Calu3 (cell line): ENCODE data around the gene DCAF6. TPM values are rescaled to one million over a fixed set of nuclear protein-coding genes. Genes with fewer than 3 reads are reported as not detected.
"Not testable (repeated sequence)": the region's sequence is repeated elsewhere in the genome, so short reads cannot be mapped to it uniquely, and the experiment has no call there.

ENCODE experiments used
- BruUV-seq: library from RNA; stranded (reverse); fragments of 400-500 nt; replicated peaks from 2 replicates; lab custom pipeline; 2021; lab: Mats Ljungman, UMichigan
- CTCF ChIA-PET: fragments of 300-600 bp; sonication (Branson Sonifier 250); formaldehyde crosslinking; loops from one replicate; lab custom pipeline; 2022; ENCODE audit warnings: antibody characterized with exemption; lab: Charles Lee
- DNase-seq: peaks from one replicate; pipeline ENCODE4 v3.0.0; 2022
- H3K27ac Mint-ChIP-seq: one replicate; pipeline ENCODE4 v1.8.0; 2022; ENCODE audit warnings: mixed read lengths; ENCODE audit not compliant: unreplicated experiment
- H3K27me3 Mint-ChIP-seq: one replicate; pipeline ENCODE4 v1.8.0; 2022; ENCODE audit warnings: mixed read lengths; ENCODE audit not compliant: unreplicated experiment
- H3K36me3 Mint-ChIP-seq: one replicate; pipeline ENCODE4 v1.8.0; 2022; ENCODE audit warnings: mild to moderate bottlenecking, moderate library complexity, mixed read lengths; ENCODE audit not compliant: insufficient read depth, unreplicated experiment
- H3K4me1 Mint-ChIP-seq: one replicate; pipeline ENCODE4 v1.8.0; 2022; ENCODE audit warnings: mild to moderate bottlenecking, low read depth, mixed read lengths; ENCODE audit not compliant: unreplicated experiment
- H3K4me3 Mint-ChIP-seq: one replicate; pipeline ENCODE4 v1.8.0; 2022; ENCODE audit warnings: mild to moderate bottlenecking, low read depth, moderate library complexity, mixed read lengths; ENCODE audit not compliant: unreplicated experiment
- H3K9me3 Mint-ChIP-seq: one replicate; pipeline ENCODE4 v1.8.0; 2022; ENCODE audit warnings: low read depth, mixed read lengths; ENCODE audit not compliant: unreplicated experiment
- intact Hi-C: fragments of 100-400 bp; cut with micrococcal nuclease; formaldehyde crosslinking; loops from one replicate; pipeline ENCODE4 v1.10.0; 2022; ENCODE audit not compliant: unreplicated experiment
- total RNA-seq: library from RNA; stranded (reverse); gene quantifications from 2 replicates; pipeline ENCODE4 v1.2.3, GENCODE V29; 2022
- TF ChIP-seq, protein P1 (sequence below): fragments of 200-600 bp; IDR thresholded peaks from one replicate; pipeline ENCODE4 v1.8.0; 2022; ENCODE audit warnings: antibody characterized with exemption; ENCODE audit not compliant: unreplicated experiment

The DCAF6 gene
- total RNA-seq, 1 experiment from 2014 or later = 64.0 TPM

- Mint-ChIP-seq H3K27ac (peak overlapping the region; percentile 82), H3K36me3 (peaks cover 17% of the 10 kb centered on the region), H3K4me1 (peaks cover 33% of the 10 kb centered on the region), H3K9me3 (no peaks in the 10 kb centered on the region), H3K27me3 (no peaks in the 10 kb centered on the region), H3K4me3 (peak overlapping the region; percentile 66)
- intact Hi-C loops = loop anchor here (5.0 kb wide), 2 partner anchors 106 to 211 kb away; no protein-coding TSS in a partner anchor
- no TSS peak for BruUV-seq
- CTCF ChIA-PET = interaction anchor here (0.7 to 2.4 kb wide), 4 partner anchors 8 to 154 kb away, joined by 3 to 16 read pairs (median 5); partner anchors contain the start of genes DCAF6 and MPC2
- TF ChIP-seq, protein P1, sequence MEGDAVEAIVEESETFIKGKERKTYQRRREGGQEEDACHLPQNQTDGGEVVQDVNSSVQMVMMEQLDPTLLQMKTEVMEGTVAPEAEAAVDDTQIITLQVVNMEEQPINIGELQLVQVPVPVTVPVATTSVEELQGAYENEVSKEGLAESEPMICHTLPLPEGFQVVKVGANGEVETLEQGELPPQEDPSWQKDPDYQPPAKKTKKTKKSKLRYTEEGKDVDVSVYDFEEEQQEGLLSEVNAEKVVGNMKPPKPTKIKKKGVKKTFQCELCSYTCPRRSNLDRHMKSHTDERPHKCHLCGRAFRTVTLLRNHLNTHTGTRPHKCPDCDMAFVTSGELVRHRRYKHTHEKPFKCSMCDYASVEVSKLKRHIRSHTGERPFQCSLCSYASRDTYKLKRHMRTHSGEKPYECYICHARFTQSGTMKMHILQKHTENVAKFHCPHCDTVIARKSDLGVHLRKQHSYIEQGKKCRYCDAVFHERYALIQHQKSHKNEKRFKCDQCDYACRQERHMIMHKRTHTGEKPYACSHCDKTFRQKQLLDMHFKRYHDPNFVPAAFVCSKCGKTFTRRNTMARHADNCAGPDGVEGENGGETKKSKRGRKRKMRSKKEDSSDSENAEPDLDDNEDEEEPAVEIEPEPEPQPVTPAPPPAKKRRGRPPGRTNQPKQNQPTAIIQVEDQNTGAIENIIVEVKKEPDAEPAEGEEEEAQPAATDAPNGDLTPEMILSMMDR = no peak
- no peak for DNase-seq
Observed at GRCh38 chr1:167928457-167928852, 8.0 kb upstream of the DCAF6 start.

DNA sequence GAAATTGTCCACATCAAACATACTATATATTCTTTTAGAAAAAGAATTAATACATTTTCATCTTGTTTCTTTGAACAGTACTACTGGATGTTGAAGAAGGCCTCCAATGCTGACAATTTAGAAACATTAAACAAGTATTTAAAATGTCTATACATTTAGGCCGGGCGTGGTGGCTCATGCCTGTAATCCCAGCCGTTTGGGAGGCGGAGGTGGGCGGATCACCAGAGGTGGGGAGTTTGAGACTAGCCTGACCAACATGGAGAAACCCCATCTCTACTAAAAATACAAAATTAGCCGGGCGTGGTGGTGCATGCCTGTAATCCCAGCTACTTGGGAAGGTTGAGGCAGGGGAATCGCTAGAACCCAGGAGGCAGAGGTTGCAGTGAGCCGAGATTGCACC is 7.6 kb upstream of the DCAF6 start:
- intact Hi-C loops = loop anchor here (5.0 kb wide), 2 partner anchors 107 to 212 kb away; no protein-coding TSS in a partner anchor
- peak overlapping the region; percentile 82 for H3K27ac Mint-ChIP-seq
- H3K4me1 Mint-ChIP-seq = peaks cover 35% of the 10 kb centered on the region
- CTCF ChIA-PET = interaction anchor here (2.4 kb wide), 2 partner anchors 18 to 153 kb away, joined by 7 to 16 read pairs; no protein-coding TSS in a partner anchor
- BruUV-seq, DNase-seq, H3K9me3 Mint-ChIP-seq, H3K27me3 Mint-ChIP-seq: not testable (repeated sequence)
- peak overlapping the region; percentile 66 for H3K4me3 Mint-ChIP-seq
- peaks cover 20% of the 10 kb centered on the region for H3K36me3 Mint-ChIP-seq

- BruUV-seq = no TSS peak
- TF ChIP-seq, protein P1 = no peak
- no peaks in the 10 kb centered on the region for H3K9me3 Mint-ChIP-seq
- peaks cover 38% of the 10 kb centered on the region for H3K4me1 Mint-ChIP-seq
- H3K36me3 Mint-ChIP-seq = peaks cover 28% of the 10 kb centered on the region
- intact Hi-C loops = loop anchor here (5.0 kb wide), 2 partner anchors 107 to 212 kb away; no protein-coding TSS in a partner anchor
- CTCF ChIA-PET = interaction anchor here (0.5 to 0.7 kb wide), 2 partner anchors 12 to 126 kb away, joined by 3 read pairs; no protein-coding TSS in a partner anchor
- peak overlapping the region; percentile 66 for H3K4me3 Mint-ChIP-seq
- H3K27me3 Mint-ChIP-seq = no peaks in the 10 kb centered on the region
- DNase-seq = no peak
- peak overlapping the region; percentile 82 for H3K27ac Mint-ChIP-seq
Observed at GRCh38 chr1:167929725-167930124, 6.8 kb upstream of the DCAF6 start.

DNA sequence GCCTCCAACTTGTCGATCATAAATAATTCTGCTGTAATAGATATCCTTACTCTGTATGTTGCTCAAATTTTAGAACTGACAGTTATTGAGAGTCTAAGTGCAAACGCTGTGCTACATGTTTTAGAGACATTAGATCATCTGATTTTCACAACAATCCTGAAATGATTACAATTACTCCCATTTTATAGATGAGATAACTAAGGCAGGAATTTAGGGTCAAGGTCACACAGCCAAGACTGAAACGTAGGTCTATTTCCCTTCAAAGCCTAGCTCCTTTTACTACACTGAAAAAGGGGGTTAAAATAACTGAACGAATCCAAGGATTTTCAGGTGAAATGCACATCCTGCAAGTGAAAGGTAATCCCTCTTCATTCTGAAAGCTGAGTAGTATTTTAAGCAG is 2.7 kb upstream of the DCAF6 start:
- TF ChIP-seq, protein P1 = no peak
- Mint-ChIP-seq H3K4me1 (peaks cover 23% of the 10 kb centered on the region), H3K4me3 (peak overlapping the region; percentile 91), H3K27me3 (no peaks in the 10 kb centered on the region), H3K36me3 (peaks cover 50% of the 10 kb centered on the region), H3K27ac (peak overlapping the region; percentile 72), H3K9me3 (no peaks in the 10 kb centered on the region)
- no peak for DNase-seq
- CTCF ChIA-PET = interaction anchor here (0.6 kb wide), 1 partner anchor 217 kb away, joined by 3 read pairs; no protein-coding TSS in a partner anchor
- intact Hi-C loops = no loop called here
- BruUV-seq = no TSS peak
